Thyroid gland (tissue), 4 donors: ENCODE results near the gene LMO4.

Source experiments
- CTCF ChIP-seq, 6 experiments: fragments of 200-600 bp in 3 of 6; fragments of 450-650 bp in 3 of 6; sonication (generic) in 3 of 6; IDR thresholded peaks; one replicate each; pipeline ENCODE4 v1.5.1; 2016 to 2019; ENCODE audit warnings: antibody characterized with exemption in 6 of 6, mild to moderate bottlenecking in 2 of 6, inconsistent platforms in 1 of 6, moderate library complexity in 1 of 6
- POLR2A ChIP-seq, 2 donors: fragments of 450-650 bp; IDR thresholded peaks; one replicate each; pipeline ENCODE4 v1.6.1; 2017; ENCODE audit warnings: antibody characterized with exemption in 2 of 2, mild to moderate bottlenecking in 2 of 2, moderate library complexity in 1 of 2

DNA sequence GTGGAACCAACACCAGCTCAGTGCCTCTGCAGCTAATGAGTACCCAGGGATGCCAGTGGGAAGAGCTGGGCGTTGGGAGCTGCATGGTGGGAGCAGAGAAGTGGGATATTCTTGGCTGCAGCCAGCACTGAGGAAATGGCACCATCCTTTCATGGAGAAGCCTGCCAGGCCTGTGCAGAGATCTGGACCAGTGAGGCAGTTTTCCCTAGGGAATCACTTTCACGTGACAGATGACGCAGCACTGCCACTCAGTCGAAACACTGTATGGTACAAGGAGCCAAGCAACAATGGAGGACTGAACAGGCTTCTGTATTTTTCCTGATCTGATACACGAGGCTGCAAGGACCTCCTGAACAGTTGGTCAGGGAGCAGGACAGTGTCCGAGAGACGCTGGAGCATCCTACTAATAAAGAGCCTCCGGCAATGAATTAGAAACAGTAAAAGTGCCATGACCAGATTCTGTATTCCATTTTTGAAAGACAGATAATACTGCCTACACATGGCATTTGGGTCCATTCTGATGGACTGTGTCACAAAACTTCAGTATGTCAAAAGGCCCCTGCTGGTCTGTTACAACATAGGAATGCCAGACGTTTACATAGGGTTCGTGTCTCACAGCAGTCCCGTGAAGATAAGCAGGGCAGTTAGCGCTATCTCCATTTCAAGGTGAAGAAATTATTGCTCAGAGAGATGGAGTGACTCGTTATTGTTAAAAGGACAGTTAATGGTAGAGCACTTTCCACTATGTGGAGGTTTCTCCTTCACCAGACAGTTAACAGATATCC, 44.0 kb upstream of the LMO4 start:
- no peak for TF ChIP-seq CTCF (IDR thresholded peaks at IDR 0.05)
- no peak for TF ChIP-seq POLR2A (IDR thresholded peaks at IDR 0.05)
